Lower leg skin (tissue), 4 donors: ENCODE measurements around the gene TNFSF11. TPM values are rescaled to one million over a fixed set of nuclear protein-coding genes. Genes with fewer than 3 reads are reported as not detected.

Experiments
- DNase-seq, 2 donors: peaks; one replicate each; pipeline ENCODE4 v3.0.0-alpha.2; 2019; ENCODE audit warnings: low spot score in 2 of 2
- H3K4me3 ChIP-seq: fragments of 200-600 bp; sonication (generic); 2 replicates; pipeline ENCODE4 v1.5.1; 2017; ENCODE audit warnings: mild to moderate bottlenecking, low read depth; ENCODE audit not compliant: poor library complexity, severe bottlenecking
- CTCF ChIP-seq, 3 donors: fragments of 450-650 bp; IDR thresholded peaks; one replicate each; pipeline ENCODE4 v1.5.1; 2016; ENCODE audit warnings: antibody characterized with exemption in 3 of 3, mild to moderate bottlenecking in 3 of 3, moderate library complexity in 2 of 3
- POLR2A ChIP-seq, 2 donors: fragments of 450-650 bp; IDR thresholded peaks; one replicate each; pipeline ENCODE4 v1.6.1; 2016 to 2017; ENCODE audit warnings: antibody characterized with exemption in 2 of 2, mild to moderate bottlenecking in 1 of 2, moderate library complexity in 1 of 2
- WGBS, 2 donors: methylation state at CpG; one replicate each; pipeline ENCODE4 v1.1.5; 2018; 5-methylcytosine and 5-hydroxymethylcytosine counted together
- intact Hi-C: fragments of 100-400 bp; cut with DNase I; formaldehyde crosslinking; loops from one replicate; pipeline ENCODE4 v1.15.0; 2023; ENCODE audit warnings: low total_unique reads
- total RNA-seq, 4 donors: library from RNA; depleted of rRNA; stranded (reverse); fragments of >200 nt; gene quantifications; one replicate each; pipeline ENCODE4 v1.1.0, GENCODE V29; 2016

The TNFSF11 gene
- total RNA-seq, 4 donors from 2014 or later = 0.23 to 0.39 TPM; not detected in 2

GRCh38 chr13:42567906-42568305 lies 6.0 kb upstream of the TNFSF11 start:
- WGBS, 2 donors = 59 to 66% methylated on average over 2 of the region's 2 CpGs
- no peak overlapping the region for H3K4me3 ChIP-seq
- TF ChIP-seq POLR2A (IDR thresholded peaks at IDR 0.05) (no peak), CTCF (IDR thresholded peaks at IDR 0.05) (no peak)
- DNase-seq = no peak
- intact Hi-C loops = no loop called here

- DNase-seq = no peak
- WGBS, 2 donors = 35 to 59% methylated on average over 3 of the region's 3 CpGs
- H3K4me3 ChIP-seq = no peak overlapping the region
- intact Hi-C loops = no loop called here
- TF ChIP-seq CTCF (IDR thresholded peaks at IDR 0.05) (no peak), POLR2A (IDR thresholded peaks at IDR 0.05) (no peak)
These were observed 4.2 kb upstream of the TNFSF11 start for GRCh38 chr13:42569576-42570344.

GRCh38 chr13:42571895-42572294 lies 2.1 kb upstream of the TNFSF11 start:
- DNase-seq = no peak
- intact Hi-C loops = no loop called here
- whole genome bisulfite sequencing, 2 donors = 86 to 88% methylated on average over 2 of the region's 2 CpGs
- H3K4me3 ChIP-seq = no peak overlapping the region
- no peak for TF ChIP-seq POLR2A (IDR thresholded peaks at IDR 0.05)
- no peak for TF ChIP-seq CTCF (IDR thresholded peaks at IDR 0.05)

GRCh38 chr13:42574435-42575311 lies 721 bp downstream of the TNFSF11 start:
- no peak for DNase-seq
- intact Hi-C loops = no loop called here
- peak overlapping the region; percentile 9 for H3K4me3 ChIP-seq
- WGBS, 2 donors = 3 to 4% methylated on average over 48 to 49 of the region's 51 CpGs
- TF ChIP-seq CTCF (IDR thresholded peaks at IDR 0.05) (no peak), POLR2A (IDR thresholded peaks at IDR 0.05) (no peak)

GRCh38 chr13:42575938-42576337 lies 2.0 kb downstream of the TNFSF11 start:
- intact Hi-C loops = no loop called here
- no peak overlapping the region for H3K4me3 ChIP-seq
- DNase-seq = no peak
- WGBS, 2 donors = 70 to 78% methylated on average over 7 of the region's 7 CpGs
- no peak for TF ChIP-seq CTCF (IDR thresholded peaks at IDR 0.05)
- TF ChIP-seq POLR2A (IDR thresholded peaks at IDR 0.05) = no peak
